Urinary bladder (tissue), 4 donors: ENCODE measurements around the gene ADCY5. TPM values are rescaled to one million over a fixed set of nuclear protein-coding genes. Genes with fewer than 3 reads are reported as not detected.

Source experiments
- DNase-seq: peaks from one replicate; pipeline ENCODE4 v3.0.0-alpha.2; 2015; ENCODE audit errors: extremely low spot score
- H3K27ac ChIP-seq: one replicate; pipeline ENCODE4 v1.5.1; 2013; ENCODE audit warnings: low read depth, mild to moderate bottlenecking, moderate library complexity
- H3K36me3 ChIP-seq: one replicate; pipeline ENCODE4 v1.6.1; 2013; ENCODE audit warnings: mild to moderate bottlenecking, moderate library complexity; ENCODE audit not compliant: insufficient read depth
- H3K4me1 ChIP-seq: one replicate; pipeline ENCODE4 v1.6.1; 2013; ENCODE audit warnings: mild to moderate bottlenecking, moderate library complexity; ENCODE audit not compliant: insufficient read depth
- H3K4me3 ChIP-seq: one replicate; pipeline ENCODE4 v1.5.1; 2013; ENCODE audit warnings: low read depth, low read length
- WGBS: extraction: QIAGEN DNeasy Blood & Tissue Kit; methylation state at CpG from one replicate; pipeline ENCODE4 v1.1.7; 2013; 5-methylcytosine and 5-hydroxymethylcytosine counted together
- polyA plus RNA-seq: library from polyadenylated mRNA; stranded (reverse); fragments of 200-250 nt; gene quantifications from one replicate; pipeline ENCODE4 v1.2.3, GENCODE V29; 2013
- total RNA-seq: library from RNA; depleted of rRNA; stranded (reverse); fragments of >200 nt; gene quantifications from one replicate; pipeline ENCODE4 v1.2.3, GENCODE V29; 2014
- donor health status: healthy with polysubstance abuse.
- donor health status: healthy.

The ADCY5 gene
- total and polyA plus RNA-seq, 2 donors, result 25.1 to 53.1 TPM

DNA sequence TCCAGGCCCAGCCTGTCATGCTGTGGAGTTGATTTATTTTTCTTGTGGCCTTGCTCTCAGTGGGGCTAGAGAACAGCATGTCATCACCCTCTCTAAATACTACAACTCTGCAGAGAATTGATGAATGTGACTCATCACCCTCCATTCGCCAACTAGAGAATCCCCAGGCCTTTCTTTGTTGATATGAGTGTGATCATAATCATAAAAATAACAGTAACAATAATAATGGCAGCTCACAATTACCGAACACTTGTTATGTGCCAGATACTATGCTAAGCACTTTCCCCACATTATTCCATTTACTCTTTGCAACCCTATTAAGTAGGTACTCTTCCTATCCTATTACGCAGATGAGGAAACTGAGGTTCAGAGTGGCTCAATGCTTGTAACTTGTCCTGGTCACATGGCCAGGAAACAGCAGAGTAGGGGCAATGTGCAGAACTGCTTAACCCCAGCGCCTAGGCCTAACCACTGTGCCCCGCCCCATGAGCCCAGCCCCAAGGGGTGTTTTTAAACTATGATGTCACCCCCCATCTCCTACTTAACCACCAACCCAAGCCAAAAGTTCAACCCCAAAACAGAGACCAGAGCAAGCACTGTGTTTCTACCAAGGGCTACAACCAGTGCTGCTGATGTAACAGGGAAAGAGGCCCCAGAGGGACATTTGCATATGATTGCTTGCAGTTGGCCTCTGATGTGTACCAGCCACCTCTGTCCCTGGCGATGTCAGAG lies 104.5 kb downstream of the ADCY5 start:
- 75% methylated on average over 6 of the region's 6 CpGs for WGBS
- H3K36me3 ChIP-seq, result no peaks in the 10 kb centered on the region
- H3K27ac ChIP-seq, result no peak overlapping the region
- no peaks in the 10 kb centered on the region for H3K4me1 ChIP-seq
- no peak for DNase-seq
- H3K4me3 ChIP-seq, result no peak overlapping the region

GRCh38 chr3:123343296-123344174 lies 105.4 kb downstream of the ADCY5 start:
- no peak overlapping the region for H3K27ac ChIP-seq
- 75% methylated on average over 15 of the region's 15 CpGs for WGBS

GRCh38 chr3:123342631-123343080 lies 106.2 kb downstream of the ADCY5 start:
- Histone ChIP-seq H3K4me3 (no peak overlapping the region), H3K27ac (no peak overlapping the region), H3K36me3 (no peaks in the 10 kb centered on the region), H3K4me1 (no peaks in the 10 kb centered on the region)
- no peak for DNase-seq
- 91% methylated on average over 8 of the region's 8 CpGs for WGBS

More at GRCh38 chr3:123343296-123344174, 105.4 kb downstream of the ADCY5 start:
- Histone ChIP-seq H3K36me3 (no peaks in the 10 kb centered on the region), H3K4me1 (no peaks in the 10 kb centered on the region), H3K4me3 (no peak overlapping the region)
- no peak for DNase-seq

GRCh38 chr3:123341871-123342630 lies 106.8 kb downstream of the ADCY5 start:
- WGBS, result 62% methylated on average over 16 of the region's 16 CpGs
- Histone ChIP-seq H3K4me3 (no peak overlapping the region), H3K36me3 (no peaks in the 10 kb centered on the region), H3K27ac (no peak overlapping the region), H3K4me1 (no peaks in the 10 kb centered on the region)
- DNase-seq, result no peak

DNA sequence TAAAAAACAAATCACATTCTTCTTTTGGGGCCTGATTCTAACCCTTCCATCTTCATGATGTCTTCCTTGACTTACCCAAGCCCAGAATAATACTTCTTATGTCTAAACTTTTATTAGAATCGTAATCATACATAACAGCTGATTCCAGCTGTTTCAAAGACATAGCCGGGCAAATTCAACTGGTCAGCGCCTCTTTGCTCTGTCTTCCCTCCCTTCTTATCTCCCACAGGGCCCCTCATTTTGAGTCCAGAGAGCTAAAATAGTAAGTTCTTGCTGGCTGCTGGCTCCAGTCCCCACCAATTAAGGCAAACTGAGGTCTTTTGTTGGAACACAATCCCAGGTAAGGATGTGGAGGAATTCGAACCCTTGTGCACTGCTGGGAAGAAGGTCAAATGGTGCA lies 108.6 kb downstream of the ADCY5 start:
- no peak overlapping the region for H3K27ac ChIP-seq
- WGBS, result 60% methylated on average over 4 of the region's 4 CpGs
- no peak overlapping the region for H3K4me3 ChIP-seq
- DNase-seq, result no peak
- H3K36me3 ChIP-seq, result no peaks in the 10 kb centered on the region
- H3K4me1 ChIP-seq, result no peaks in the 10 kb centered on the region

GRCh38 chr3:123339302-123339701 lies 109.6 kb downstream of the ADCY5 start:
- H3K36me3 ChIP-seq, result no peaks in the 10 kb centered on the region
- no peak overlapping the region for H3K4me3 ChIP-seq
- H3K4me1 ChIP-seq, result no peaks in the 10 kb centered on the region
- 93% methylated on average over 3 of the region's 3 CpGs for WGBS
- DNase-seq, result no peak
- H3K27ac ChIP-seq, result no peak overlapping the region

- Histone ChIP-seq H3K36me3 (no peaks in the 10 kb centered on the region), H3K4me1 (no peaks in the 10 kb centered on the region), H3K27ac (no peak overlapping the region), H3K4me3 (no peak overlapping the region)
- DNase-seq, result no peak
- WGBS, result 68% methylated on average over 5 of the region's 5 CpGs
Measured at GRCh38 chr3:123338620-123339061, 110.2 kb downstream of the ADCY5 start.

- 77% methylated on average over 8 of the region's 8 CpGs for WGBS
- H3K4me3 ChIP-seq, result no peak overlapping the region
- no peak for DNase-seq
- no peak overlapping the region for H3K27ac ChIP-seq
- no peaks in the 10 kb centered on the region for H3K36me3 ChIP-seq
- no peaks in the 10 kb centered on the region for H3K4me1 ChIP-seq
Measured at GRCh38 chr3:123337948-123338619, 110.8 kb downstream of the ADCY5 start.

DNA sequence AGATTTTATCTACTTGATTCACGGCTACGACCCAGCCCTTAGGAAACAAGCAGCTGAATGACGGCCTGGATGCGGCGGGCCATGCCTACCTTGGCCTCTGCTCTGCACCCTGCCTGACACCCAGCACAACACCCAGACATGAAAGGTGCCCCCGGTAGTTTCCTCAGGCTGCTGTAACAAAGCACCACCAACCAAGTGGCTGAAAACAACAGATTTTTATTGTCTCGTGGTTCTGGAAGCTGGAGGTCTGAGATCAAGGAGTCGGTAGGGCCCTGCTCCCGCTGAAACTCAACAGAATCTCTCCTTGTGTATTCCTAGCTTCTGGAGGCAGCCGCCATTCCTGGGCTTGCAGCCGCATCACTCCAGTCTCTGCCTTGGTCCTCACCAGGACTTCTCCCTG lies 111.7 kb downstream of the ADCY5 start:
- Histone ChIP-seq H3K4me3 (no peak overlapping the region), H3K36me3 (no peaks in the 10 kb centered on the region), H3K27ac (no peak overlapping the region), H3K4me1 (no peaks in the 10 kb centered on the region)
- WGBS, result 91% methylated on average over 11 of the region's 11 CpGs
- no peak for DNase-seq

DNA sequence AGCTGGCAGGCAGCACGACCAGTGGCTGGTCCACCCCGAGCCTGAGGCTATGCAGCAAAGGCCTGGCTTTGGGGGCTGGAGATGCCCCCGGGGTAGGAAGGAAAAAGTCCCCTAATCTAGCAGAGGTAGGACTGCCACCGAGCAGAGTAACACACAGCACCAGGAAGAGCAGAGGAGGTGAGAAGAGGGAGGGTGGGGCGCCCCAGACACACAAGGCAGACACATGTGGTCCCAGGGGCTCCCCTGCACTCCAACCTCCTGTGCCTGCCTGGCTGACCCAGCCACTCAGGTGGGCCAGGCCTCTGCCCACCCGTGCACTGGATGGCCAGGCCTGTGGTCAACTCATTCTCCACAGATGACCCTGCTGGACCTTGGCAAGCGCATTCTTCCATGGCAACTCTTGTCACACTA lies 112.4 kb downstream of the ADCY5 start:
- WGBS, result 92% methylated on average over 7 of the region's 7 CpGs
- Histone ChIP-seq H3K36me3 (no peaks in the 10 kb centered on the region), H3K4me1 (no peaks in the 10 kb centered on the region), H3K27ac (no peak overlapping the region), H3K4me3 (no peak overlapping the region)
- DNase-seq, result no peak

GRCh38 chr3:123336001-123336400 lies 112.9 kb downstream of the ADCY5 start:
- H3K36me3 ChIP-seq, result no peaks in the 10 kb centered on the region
- DNase-seq, result no peak
- H3K4me3 ChIP-seq, result no peak overlapping the region
- H3K4me1 ChIP-seq, result no peaks in the 10 kb centered on the region
- WGBS, result 70% methylated on average over 4 of the region's 4 CpGs
- H3K27ac ChIP-seq, result no peak overlapping the region

GRCh38 chr3:123335007-123335670 lies 113.8 kb downstream of the ADCY5 start:
- H3K4me1 ChIP-seq, result no peaks in the 10 kb centered on the region
- no peak for DNase-seq
- WGBS, result 83% methylated on average over 14 of the region's 14 CpGs
- no peak overlapping the region for H3K4me3 ChIP-seq
- H3K27ac ChIP-seq, result no peak overlapping the region
- H3K36me3 ChIP-seq, result no peaks in the 10 kb centered on the region
